Measurements from ENCODE around the gene SMIM26.

DNA sequence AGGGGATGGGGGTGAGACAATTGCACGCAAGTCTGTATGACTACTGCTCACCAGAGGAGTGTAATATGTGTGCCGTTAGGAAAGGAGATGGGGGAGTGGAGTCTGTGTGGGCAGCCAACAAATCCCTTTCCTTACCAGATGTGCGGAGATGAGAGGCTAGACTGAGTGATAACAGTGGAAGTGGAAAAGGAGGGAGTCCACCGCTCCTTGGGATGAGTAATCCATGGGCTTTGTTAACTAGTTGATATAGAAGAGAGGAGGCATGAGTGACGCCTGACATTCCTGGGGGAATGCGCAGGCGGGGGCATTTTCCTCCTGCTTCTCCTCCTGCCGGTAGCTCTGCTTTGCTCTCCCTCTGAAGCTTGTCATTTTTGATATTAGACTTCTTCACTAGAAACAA lies 13.5 kb upstream of the SMIM26 start:
- TF ChIP-seq PAX8 (CRISPR knock-in tag; IDR thresholded peaks at IDR 0.05; ENCODE audit: borderline replicate concordance) (no peak), JUN (CRISPR knock-in tag; IDR thresholded peaks at IDR 0.05) (no peak)

Measured in HepG2 (cell line).